ENCODE results near the gene CT45A3.
"Not testable (repeated sequence)": the region's sequence is repeated elsewhere in the genome, so short reads cannot be mapped to it uniquely, and the experiment has no call there.

- TF ChIP-seq, protein P1, sequence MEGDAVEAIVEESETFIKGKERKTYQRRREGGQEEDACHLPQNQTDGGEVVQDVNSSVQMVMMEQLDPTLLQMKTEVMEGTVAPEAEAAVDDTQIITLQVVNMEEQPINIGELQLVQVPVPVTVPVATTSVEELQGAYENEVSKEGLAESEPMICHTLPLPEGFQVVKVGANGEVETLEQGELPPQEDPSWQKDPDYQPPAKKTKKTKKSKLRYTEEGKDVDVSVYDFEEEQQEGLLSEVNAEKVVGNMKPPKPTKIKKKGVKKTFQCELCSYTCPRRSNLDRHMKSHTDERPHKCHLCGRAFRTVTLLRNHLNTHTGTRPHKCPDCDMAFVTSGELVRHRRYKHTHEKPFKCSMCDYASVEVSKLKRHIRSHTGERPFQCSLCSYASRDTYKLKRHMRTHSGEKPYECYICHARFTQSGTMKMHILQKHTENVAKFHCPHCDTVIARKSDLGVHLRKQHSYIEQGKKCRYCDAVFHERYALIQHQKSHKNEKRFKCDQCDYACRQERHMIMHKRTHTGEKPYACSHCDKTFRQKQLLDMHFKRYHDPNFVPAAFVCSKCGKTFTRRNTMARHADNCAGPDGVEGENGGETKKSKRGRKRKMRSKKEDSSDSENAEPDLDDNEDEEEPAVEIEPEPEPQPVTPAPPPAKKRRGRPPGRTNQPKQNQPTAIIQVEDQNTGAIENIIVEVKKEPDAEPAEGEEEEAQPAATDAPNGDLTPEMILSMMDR (IDR thresholded peaks at IDR 0.05; ENCODE audit: low read depth, low read length, poor library complexity, severe bottlenecking), result not testable (repeated sequence)
- not testable (repeated sequence) for TF ChIP-seq EZH2phosphoT487 (IDR thresholded peaks at IDR 0.05; ENCODE audit: borderline replicate concordance, low read length)
Measured at GRCh38 chrX:135734666-135735065, 33.3 kb downstream of the CT45A3 start.

Data from DOHH2 (cell line).